OCI-LY1 (cell line): Measurements from ENCODE around the gene PTPRN2.

ENCODE experiments used
- H2AFZ ChIP-seq: fragments of 200-600 bp; sonication (generic), shearing (Covaris generic); 2 replicates; pipeline ENCODE4 v1.6.0; 2014; ENCODE audit warnings: antibody characterized with exemption, mild to moderate bottlenecking, low read length
- H3F3A ChIP-seq: fragments of 200-600 bp; sonication (generic), shearing (Covaris generic); 2 replicates; pipeline ENCODE4 v1.6.0; 2014; ENCODE audit warnings: mild to moderate bottlenecking, antibody characterized with exemption, low read length, moderate library complexity; ENCODE audit not compliant: insufficient read depth
- H3K27ac ChIP-seq: fragments of 200-600 bp; sonication (generic); 2 replicates; pipeline ENCODE4 v1.5.1; 2014; ENCODE audit warnings: low read length, mixed run types, mild to moderate bottlenecking, low read depth; ENCODE audit not compliant: poor library complexity, severe bottlenecking
- H3K27me3 ChIP-seq: fragments of 200-600 bp; sonication (generic); 2 replicates; pipeline ENCODE4 v1.6.0; 2014; ENCODE audit warnings: antibody characterized with exemption, mild to moderate bottlenecking, low read length, moderate library complexity; ENCODE audit not compliant: insufficient read depth
- H3K36me3 ChIP-seq: fragments of 200-600 bp; sonication (generic); 2 replicates; pipeline ENCODE4 v1.6.1; 2014; ENCODE audit warnings: mild to moderate bottlenecking, antibody characterized with exemption, low read length, moderate library complexity, mixed read lengths; ENCODE audit not compliant: insufficient read depth
- H3K4me1 ChIP-seq: fragments of 200-600 bp; sonication (generic); 2 replicates; pipeline ENCODE4 v1.5.1; 2014; ENCODE audit warnings: mild to moderate bottlenecking, low read length, moderate library complexity; ENCODE audit not compliant: insufficient read depth, severe bottlenecking
- H3K4me2 ChIP-seq: fragments of 200-600 bp; sonication (generic), shearing (Covaris generic); 2 replicates; pipeline ENCODE4 v1.6.1; 2014; ENCODE audit warnings: low read length
- H3K4me3 ChIP-seq: fragments of 200-600 bp; sonication (generic); 2 replicates; pipeline ENCODE4 v1.5.1; 2014; ENCODE audit warnings: low read length, low read depth, mild to moderate bottlenecking, mixed read lengths; ENCODE audit not compliant: poor library complexity, severe bottlenecking
- H3K79me2 ChIP-seq: fragments of 200-600 bp; shearing (Covaris generic); 2 replicates; pipeline ENCODE4 v1.6.1; 2016; ENCODE audit warnings: mixed run types, low read length, mixed read lengths; ENCODE audit not compliant: insufficient read depth
- H3K9ac ChIP-seq: fragments of 200-600 bp; sonication (generic), shearing (Covaris generic); 2 replicates; pipeline ENCODE4 v1.6.1; 2014; ENCODE audit warnings: mild to moderate bottlenecking, low read length, mixed read lengths
- H3K9me2 ChIP-seq: fragments of 200-600 bp; sonication (generic), shearing (Covaris generic); 2 replicates; pipeline ENCODE4 v1.6.1; 2014; ENCODE audit warnings: low read depth, mild to moderate bottlenecking, low read length, mixed read lengths
- H3K9me3 ChIP-seq: fragments of 200-600 bp; shearing (Covaris generic); 2 replicates; pipeline ENCODE4 v1.6.1; 2014; ENCODE audit warnings: low read length, mixed read lengths
- H4K20me1 ChIP-seq: fragments of 200-600 bp; sonication (generic), shearing (Covaris generic); 2 replicates; pipeline ENCODE4 v1.6.0; 2016; ENCODE audit warnings: mild to moderate bottlenecking, low read length; ENCODE audit not compliant: insufficient read depth
- CTCF ChIP-seq: fragments of 200-600 bp; sonication (generic), shearing (Covaris generic); IDR thresholded peaks from 2 replicates; pipeline ENCODE4 v1.5.1; 2017; ENCODE audit warnings: mild to moderate bottlenecking, antibody characterized with exemption, low read length, moderate library complexity, mixed read lengths
- EZH2 ChIP-seq: fragments of 200-600 bp; sonication (generic), shearing (Covaris generic); IDR thresholded peaks from 2 replicates; pipeline ENCODE4 v1.8.0; 2017; ENCODE audit warnings: borderline replicate concordance, mixed run types, mild to moderate bottlenecking, antibody characterized with exemption, low read length, moderate library complexity, mixed read lengths

Gene PTPRN2

GRCh38 chr7:158114056-158114850 is 473.4 kb downstream of the PTPRN2 start:
- H4K20me1 ChIP-seq = no peaks in the 10 kb centered on the region

GRCh38 chr7:158113321-158114025 is 474.1 kb downstream of the PTPRN2 start:
- Histone ChIP-seq H3K9me3 (no peaks in the 10 kb centered on the region), H3K36me3 (no peaks in the 10 kb centered on the region)
- TF ChIP-seq EZH2 (no peak), CTCF (no peak)

More at GRCh38 chr7:158114056-158114850, 473.4 kb downstream of the PTPRN2 start:
- Histone ChIP-seq H3K9me3 (no peaks in the 10 kb centered on the region), H3K79me2 (no peaks in the 10 kb centered on the region), H3K36me3 (no peaks in the 10 kb centered on the region), H3K4me2 (no peak overlapping the region), H2AFZ (no peak overlapping the region), H3K4me3 (no peak overlapping the region), H3K27me3 (no peaks in the 10 kb centered on the region), H3K4me1 (no peaks in the 10 kb centered on the region), H3K9ac (no peak overlapping the region), H3K9me2 (no peaks in the 10 kb centered on the region), H3F3A (no peaks in the 10 kb centered on the region), H3K27ac (no peak overlapping the region)
- TF ChIP-seq EZH2 (no peak), CTCF (no peak)

GRCh38 chr7:158112571-158113320 is 474.9 kb downstream of the PTPRN2 start:
- Histone ChIP-seq H2AFZ (no peak overlapping the region), H3F3A (no peaks in the 10 kb centered on the region), H3K9ac (no peak overlapping the region), H3K4me2 (no peak overlapping the region), H3K27me3 (no peaks in the 10 kb centered on the region), H3K9me3 (no peaks in the 10 kb centered on the region), H3K9me2 (no peaks in the 10 kb centered on the region), H3K4me1 (no peaks in the 10 kb centered on the region), H3K4me3 (no peak overlapping the region), H3K27ac (no peak overlapping the region), H3K36me3 (no peaks in the 10 kb centered on the region), H4K20me1 (no peaks in the 10 kb centered on the region), H3K79me2 (no peaks in the 10 kb centered on the region)
- TF ChIP-seq CTCF (no peak), EZH2 (no peak)

More at GRCh38 chr7:158113321-158114025, 474.1 kb downstream of the PTPRN2 start:
- Histone ChIP-seq H3K9me2 (no peaks in the 10 kb centered on the region), H2AFZ (no peak overlapping the region), H3K4me3 (no peak overlapping the region), H3K27ac (no peak overlapping the region), H3K79me2 (no peaks in the 10 kb centered on the region), H3F3A (no peaks in the 10 kb centered on the region), H4K20me1 (no peaks in the 10 kb centered on the region), H3K27me3 (no peaks in the 10 kb centered on the region), H3K9ac (no peak overlapping the region), H3K4me2 (no peak overlapping the region), H3K4me1 (no peaks in the 10 kb centered on the region)
